K562 (cell line): ENCODE data around the gene FNDC1.

Experiments used
- CTCF ChIP-seq, 3 experiments: IDR thresholded peaks in 2 of 3; conservative IDR thresholded peaks in 1 of 3; 2 replicates each; pipeline ENCODE4 v1.5.1; 2011 to 2012; ENCODE audit warnings: low read length in 3 of 3, mild to moderate bottlenecking in 3 of 3, control low read depth in 2 of 3, improper control_type of control experiment in 1 of 3, inconsistent platforms in 1 of 3, low read depth in 1 of 3, mixed read lengths in 1 of 3, moderate library complexity in 1 of 3; ENCODE audit not compliant: insufficient read depth in 2 of 3
- HDGF ChIP-seq: fragments of 450-650 bp; IDR thresholded peaks from 2 replicates; pipeline ENCODE4 v1.6.1; 2016
- RAD51 ChIP-seq: fragments of 450-650 bp; IDR thresholded peaks from 2 replicates; pipeline ENCODE4 v1.7.1; 2016; ENCODE audit warnings: low read depth, mild to moderate bottlenecking, borderline replicate concordance

GRCh38 chr6:159234102-159234553 lies 64.9 kb downstream of the FNDC1 start:
- TF ChIP-seq CTCF (IDR thresholded peaks at IDR 0.05 in 2 of 3, conservative IDR thresholded peaks at IDR 0.05 in 1 of 3; ENCODE audit: insufficient read depth in 2 of 3, low read depth in 1 of 3, low read length in 3 of 3) (no peak), HDGF (no peak), RAD51 (no peak)
